ENCODE results near the gene CLC.

DNA sequence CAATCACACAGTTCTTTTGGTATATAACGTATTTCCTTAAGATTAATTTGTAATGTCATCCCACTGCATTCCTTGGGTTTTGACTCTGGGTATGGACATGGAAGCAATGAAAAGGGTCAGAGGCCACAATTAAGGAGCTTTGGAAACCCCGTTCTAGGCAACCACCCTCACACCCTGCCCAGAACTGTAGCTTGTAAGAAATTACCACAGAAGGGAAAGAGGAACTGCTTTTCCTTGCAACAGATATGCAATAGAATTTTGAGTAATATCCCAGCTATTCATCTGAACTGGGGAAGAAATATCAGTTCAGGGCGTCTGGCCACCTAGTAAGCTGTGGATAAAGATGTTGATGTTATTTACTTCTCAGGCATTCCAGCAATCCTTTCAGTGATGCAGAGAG, 985 bp upstream of the CLC start:
- TF ChIP-seq POLR2AphosphoS5 (IDR thresholded peaks at IDR 0.05; ENCODE audit: low read depth, low read length) (no peak), FOXP2 (optimal IDR thresholded peaks at IDR 0.05; ENCODE audit: borderline replicate concordance, extremely low read depth, extremely low read length, insufficient read depth) (no peak), TAF1 (IDR thresholded peaks at IDR 0.05; ENCODE audit: borderline replicate concordance, insufficient read depth, low read length) (no peak)
- TF ChIP-seq, protein P1, sequence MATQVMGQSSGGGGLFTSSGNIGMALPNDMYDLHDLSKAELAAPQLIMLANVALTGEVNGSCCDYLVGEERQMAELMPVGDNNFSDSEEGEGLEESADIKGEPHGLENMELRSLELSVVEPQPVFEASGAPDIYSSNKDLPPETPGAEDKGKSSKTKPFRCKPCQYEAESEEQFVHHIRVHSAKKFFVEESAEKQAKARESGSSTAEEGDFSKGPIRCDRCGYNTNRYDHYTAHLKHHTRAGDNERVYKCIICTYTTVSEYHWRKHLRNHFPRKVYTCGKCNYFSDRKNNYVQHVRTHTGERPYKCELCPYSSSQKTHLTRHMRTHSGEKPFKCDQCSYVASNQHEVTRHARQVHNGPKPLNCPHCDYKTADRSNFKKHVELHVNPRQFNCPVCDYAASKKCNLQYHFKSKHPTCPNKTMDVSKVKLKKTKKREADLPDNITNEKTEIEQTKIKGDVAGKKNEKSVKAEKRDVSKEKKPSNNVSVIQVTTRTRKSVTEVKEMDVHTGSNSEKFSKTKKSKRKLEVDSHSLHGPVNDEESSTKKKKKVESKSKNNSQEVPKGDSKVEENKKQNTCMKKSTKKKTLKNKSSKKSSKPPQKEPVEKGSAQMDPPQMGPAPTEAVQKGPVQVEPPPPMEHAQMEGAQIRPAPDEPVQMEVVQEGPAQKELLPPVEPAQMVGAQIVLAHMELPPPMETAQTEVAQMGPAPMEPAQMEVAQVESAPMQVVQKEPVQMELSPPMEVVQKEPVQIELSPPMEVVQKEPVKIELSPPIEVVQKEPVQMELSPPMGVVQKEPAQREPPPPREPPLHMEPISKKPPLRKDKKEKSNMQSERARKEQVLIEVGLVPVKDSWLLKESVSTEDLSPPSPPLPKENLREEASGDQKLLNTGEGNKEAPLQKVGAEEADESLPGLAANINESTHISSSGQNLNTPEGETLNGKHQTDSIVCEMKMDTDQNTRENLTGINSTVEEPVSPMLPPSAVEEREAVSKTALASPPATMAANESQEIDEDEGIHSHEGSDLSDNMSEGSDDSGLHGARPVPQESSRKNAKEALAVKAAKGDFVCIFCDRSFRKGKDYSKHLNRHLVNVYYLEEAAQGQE (IDR thresholded peaks at IDR 0.05; ENCODE audit: insufficient read depth in 1 of 2, low read depth in 2 of 2, low read length in 2 of 2): no peak
